ENCODE results near the gene FLT1.

FLT1 gene

GRCh38 chr13:28459911-28460310 lies 35.0 kb downstream of the FLT1 start:
- WGBS, 2 experiments (ENCODE audit: insufficient coverage in 2 of 2), result 100% methylated on average over 2 to 3 of the region's 4 CpGs
- H3K36me3 ChIP-seq (ENCODE audit: control insufficient read depth, insufficient read depth, low read length), result peaks cover 89% of the 10 kb centered on the region
- no peaks in the 10 kb centered on the region for H3K4me1 ChIP-seq (ENCODE audit: control insufficient read depth, insufficient read depth, low read length, poor library complexity, severe bottlenecking)
- no peak overlapping the region for H3K27ac ChIP-seq (ENCODE audit: low read depth, low read length, severe bottlenecking)
- H3K4me3 ChIP-seq (ENCODE audit: extremely low read depth, insufficient read depth, low read length, poor library complexity, severe bottlenecking), result no peak overlapping the region
- no peaks in the 10 kb centered on the region for H3K9me3 ChIP-seq (ENCODE audit: control insufficient read depth, low read length)

DNA sequence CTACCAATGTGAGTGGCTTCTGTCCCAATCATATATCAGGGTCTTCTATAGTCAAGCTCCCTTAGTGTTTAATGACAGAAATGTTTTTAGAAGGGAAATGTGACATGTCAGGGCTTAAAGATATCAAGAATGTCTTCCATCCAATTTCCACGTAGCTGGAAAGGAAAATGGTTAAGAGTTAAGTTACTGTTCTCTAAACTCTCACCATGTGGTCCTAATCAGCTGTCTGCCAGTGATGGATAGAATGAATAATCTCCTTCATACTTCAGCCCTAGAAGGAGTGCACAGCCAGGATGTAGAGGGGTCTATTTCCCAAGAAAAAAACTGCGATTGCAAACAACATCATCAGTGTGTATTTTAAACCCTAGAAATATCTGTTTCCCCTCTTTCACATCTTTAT lies 36.3 kb downstream of the FLT1 start:
- 100% methylated on average over 1 of the region's 2 CpGs; no CpG with 5 or more reads in 1 of the 2 experiments for WGBS, 2 experiments (ENCODE audit: insufficient coverage in 2 of 2)
- no peaks in the 10 kb centered on the region for H3K9me3 ChIP-seq (ENCODE audit: control insufficient read depth, low read length)
- H3K27ac ChIP-seq (ENCODE audit: low read depth, low read length, severe bottlenecking), result no peak overlapping the region
- H3K36me3 ChIP-seq (ENCODE audit: control insufficient read depth, insufficient read depth, low read length), result peaks cover 93% of the 10 kb centered on the region
- H3K4me1 ChIP-seq (ENCODE audit: control insufficient read depth, insufficient read depth, low read length, poor library complexity, severe bottlenecking), result no peaks in the 10 kb centered on the region
- H3K4me3 ChIP-seq (ENCODE audit: extremely low read depth, insufficient read depth, low read length, poor library complexity, severe bottlenecking), result no peak overlapping the region

DNA sequence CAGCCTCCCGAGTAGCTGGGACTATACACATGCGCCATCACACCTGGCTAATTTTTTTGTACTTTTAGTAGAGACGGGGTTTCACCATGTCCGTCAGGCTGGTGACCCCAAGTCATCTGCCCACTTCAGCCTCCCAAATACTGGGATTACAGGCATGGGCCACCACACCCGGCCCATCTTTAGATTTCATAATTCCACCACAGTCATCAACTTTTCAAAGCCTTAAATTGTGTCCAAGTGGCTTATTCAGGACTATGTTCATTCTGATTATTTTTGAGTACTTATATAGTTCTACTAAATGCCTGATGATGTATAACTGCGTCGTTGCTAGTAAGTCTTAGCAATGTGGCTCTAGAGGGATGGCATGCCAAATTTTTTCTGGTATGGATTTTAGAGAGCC lies 36.9 kb downstream of the FLT1 start:
- WGBS, 2 experiments (ENCODE audit: insufficient coverage in 2 of 2), result 95 to 100% methylated on average over 3 to 6 of the region's 7 CpGs
- Histone ChIP-seq H3K27ac (ENCODE audit: low read depth, low read length, severe bottlenecking) (no peak overlapping the region), H3K4me1 (ENCODE audit: control insufficient read depth, insufficient read depth, low read length, poor library complexity, severe bottlenecking) (no peaks in the 10 kb centered on the region), H3K36me3 (ENCODE audit: control insufficient read depth, insufficient read depth, low read length) (peaks cover 93% of the 10 kb centered on the region), H3K9me3 (ENCODE audit: control insufficient read depth, low read length) (no peaks in the 10 kb centered on the region), H3K4me3 (ENCODE audit: extremely low read depth, insufficient read depth, low read length, poor library complexity, severe bottlenecking) (no peak overlapping the region)

- H3K9me3 ChIP-seq (ENCODE audit: control insufficient read depth, low read length), result no peaks in the 10 kb centered on the region
- peaks cover 88% of the 10 kb centered on the region for H3K36me3 ChIP-seq (ENCODE audit: control insufficient read depth, insufficient read depth, low read length)
- no peak overlapping the region for H3K27ac ChIP-seq (ENCODE audit: low read depth, low read length, severe bottlenecking)
- no peaks in the 10 kb centered on the region for H3K4me1 ChIP-seq (ENCODE audit: control insufficient read depth, insufficient read depth, low read length, poor library complexity, severe bottlenecking)
- no peak overlapping the region for H3K4me3 ChIP-seq (ENCODE audit: extremely low read depth, insufficient read depth, low read length, poor library complexity, severe bottlenecking)
Observed at GRCh38 chr13:28457521-28457920, 37.4 kb downstream of the FLT1 start.

DNA sequence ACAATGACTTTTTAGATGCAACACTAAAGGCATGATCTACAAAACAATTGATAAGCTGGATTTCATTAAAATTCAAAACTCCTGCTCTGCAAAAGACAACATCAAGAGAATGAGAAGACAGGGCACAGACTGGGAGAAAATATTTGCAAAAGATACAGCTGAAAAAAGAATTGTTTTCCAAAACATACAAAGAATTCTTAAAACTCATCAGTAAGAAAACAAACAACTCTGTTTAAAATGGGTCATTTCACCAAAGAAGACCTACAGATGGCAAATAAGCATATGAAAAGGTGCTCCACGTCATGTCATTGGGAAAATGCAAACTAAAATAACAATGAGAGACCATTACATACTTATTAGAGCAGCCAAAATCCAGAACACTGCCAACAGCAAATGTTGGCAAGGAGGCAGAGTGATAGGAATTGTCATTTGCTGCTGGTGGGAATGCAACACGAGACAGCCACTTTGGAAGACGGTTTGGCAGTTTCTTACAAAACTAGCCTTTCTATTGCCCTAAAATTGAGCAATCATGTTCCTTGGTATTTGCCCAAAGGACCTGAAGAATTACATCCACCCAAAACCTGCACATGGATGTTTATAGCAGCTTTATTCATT lies 39.2 kb downstream of the FLT1 start:
- no peak overlapping the region for H3K4me3 ChIP-seq (ENCODE audit: extremely low read depth, insufficient read depth, low read length, poor library complexity, severe bottlenecking)
- WGBS, 2 experiments (ENCODE audit: insufficient coverage in 2 of 2), result 79% methylated on average over 2 of the region's 3 CpGs; no CpG with 5 or more reads in 1 of the 2 experiments
- H3K9me3 ChIP-seq (ENCODE audit: control insufficient read depth, low read length), result no peaks in the 10 kb centered on the region
- peaks cover 88% of the 10 kb centered on the region for H3K36me3 ChIP-seq (ENCODE audit: control insufficient read depth, insufficient read depth, low read length)
- no peak overlapping the region for H3K27ac ChIP-seq (ENCODE audit: low read depth, low read length, severe bottlenecking)
- peaks cover 8% of the 10 kb centered on the region for H3K4me1 ChIP-seq (ENCODE audit: control insufficient read depth, insufficient read depth, low read length, poor library complexity, severe bottlenecking)

- no peak overlapping the region for H3K27ac ChIP-seq (ENCODE audit: low read depth, low read length, severe bottlenecking)
- peaks cover 11% of the 10 kb centered on the region for H3K9me3 ChIP-seq (ENCODE audit: control insufficient read depth, low read length)
- peaks cover 8% of the 10 kb centered on the region for H3K4me1 ChIP-seq (ENCODE audit: control insufficient read depth, insufficient read depth, low read length, poor library complexity, severe bottlenecking)
- H3K36me3 ChIP-seq (ENCODE audit: control insufficient read depth, insufficient read depth, low read length), result peaks cover 90% of the 10 kb centered on the region
- no peak overlapping the region for H3K4me3 ChIP-seq (ENCODE audit: extremely low read depth, insufficient read depth, low read length, poor library complexity, severe bottlenecking)
Observed at GRCh38 chr13:28452755-28453154, 42.2 kb downstream of the FLT1 start.

GRCh38 chr13:28451482-28452217 lies 43.3 kb downstream of the FLT1 start:
- Histone ChIP-seq H3K4me1 (ENCODE audit: control insufficient read depth, insufficient read depth, low read length, poor library complexity, severe bottlenecking) (peaks cover 8% of the 10 kb centered on the region), H3K9me3 (ENCODE audit: control insufficient read depth, low read length) (peaks cover 11% of the 10 kb centered on the region), H3K4me3 (ENCODE audit: extremely low read depth, insufficient read depth, low read length, poor library complexity, severe bottlenecking) (no peak overlapping the region), H3K27ac (ENCODE audit: low read depth, low read length, severe bottlenecking) (peak overlapping the region; percentile 54), H3K36me3 (ENCODE audit: control insufficient read depth, insufficient read depth, low read length) (peaks cover 89% of the 10 kb centered on the region)
- 65 to 71% methylated on average over 17 to 21 of the region's 21 CpGs for WGBS, 2 experiments (ENCODE audit: insufficient coverage in 2 of 2)

DNA sequence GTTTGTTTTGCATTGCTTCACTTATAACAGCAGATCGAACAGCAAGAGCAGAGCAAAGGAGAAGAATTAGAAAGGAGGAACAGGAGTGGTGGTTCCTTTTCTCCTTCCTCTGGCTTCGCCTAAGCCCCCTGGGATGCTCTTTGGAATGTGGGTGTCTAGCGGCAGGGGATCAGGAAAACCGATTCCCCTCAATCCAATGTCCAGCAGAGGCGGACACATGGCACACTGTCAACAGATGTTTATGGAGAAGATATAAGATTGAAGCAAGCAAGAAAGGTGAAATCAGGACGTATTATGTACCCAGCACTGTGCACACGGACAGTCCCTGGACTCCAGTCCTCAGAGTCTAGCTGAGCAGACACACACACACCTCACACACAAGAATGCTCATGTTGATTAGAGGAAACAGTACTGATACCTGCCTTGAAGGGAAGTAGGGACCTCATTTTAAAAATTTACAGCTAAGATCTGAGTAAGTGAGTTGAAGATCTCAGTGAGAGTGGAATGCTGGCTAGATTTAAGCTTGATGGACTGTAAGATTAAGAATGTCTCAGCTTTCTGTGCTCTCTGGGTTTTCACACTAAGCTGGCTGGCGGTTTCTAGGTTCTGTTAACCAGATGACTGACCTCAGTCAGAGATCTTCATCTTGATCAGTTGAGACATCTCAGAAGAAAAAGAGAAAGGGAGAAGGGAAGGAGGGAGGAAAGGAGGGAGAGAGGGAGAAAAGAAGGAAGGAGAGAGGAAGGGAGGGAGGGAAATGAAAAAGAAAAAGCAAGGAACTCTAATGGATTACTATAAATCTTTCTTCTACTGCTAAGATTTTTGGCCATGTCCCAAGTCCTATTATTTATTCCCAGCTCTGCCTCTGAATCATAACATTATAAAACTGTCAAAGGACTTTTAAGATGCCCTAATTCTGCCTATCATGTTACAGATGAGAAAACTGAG lies 44.8 kb downstream of the FLT1 start:
- no peak overlapping the region for H3K4me3 ChIP-seq (ENCODE audit: extremely low read depth, insufficient read depth, low read length, poor library complexity, severe bottlenecking)
- H3K9me3 ChIP-seq (ENCODE audit: control insufficient read depth, low read length), result peaks cover 11% of the 10 kb centered on the region
- 83 to 100% methylated on average over 2 to 3 of the region's 8 CpGs for WGBS, 2 experiments (ENCODE audit: insufficient coverage in 2 of 2)
- H3K27ac ChIP-seq (ENCODE audit: low read depth, low read length, severe bottlenecking), result peak overlapping the region; percentile 38
- peaks cover 89% of the 10 kb centered on the region for H3K36me3 ChIP-seq (ENCODE audit: control insufficient read depth, insufficient read depth, low read length)
- peaks cover 8% of the 10 kb centered on the region for H3K4me1 ChIP-seq (ENCODE audit: control insufficient read depth, insufficient read depth, low read length, poor library complexity, severe bottlenecking)

DNA sequence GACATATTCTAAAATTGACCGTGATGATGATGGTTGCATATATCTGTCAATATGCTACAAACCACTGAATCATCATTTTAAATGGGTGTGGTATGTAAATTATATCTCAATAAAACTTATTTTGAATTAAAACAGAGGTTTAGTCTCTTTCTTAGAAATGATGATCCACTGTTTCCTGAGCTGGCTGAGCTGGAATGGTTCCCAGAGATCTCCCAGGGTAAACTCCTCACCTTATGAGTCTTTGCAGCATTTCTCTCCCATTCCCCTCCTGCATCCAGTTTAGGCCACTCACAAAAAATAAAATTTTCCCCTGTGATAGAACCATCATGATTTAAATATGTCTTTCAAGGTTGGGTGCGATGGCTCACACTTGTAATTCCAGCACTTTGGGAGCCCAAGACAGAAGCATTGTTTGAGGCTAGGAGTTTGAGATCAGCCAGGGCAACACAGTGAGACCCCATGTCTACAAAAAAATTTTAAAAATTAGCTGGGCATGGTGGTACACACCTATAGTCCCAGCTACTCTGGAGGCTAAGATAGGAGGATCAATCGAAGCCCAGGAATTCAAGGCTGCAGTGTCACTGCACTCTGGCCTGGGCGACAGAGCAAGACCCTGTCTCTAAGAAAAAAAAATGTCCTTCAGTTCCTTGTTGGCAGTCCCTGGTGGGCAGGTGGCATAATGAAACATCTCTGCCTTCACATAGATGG lies 46.1 kb downstream of the FLT1 start:
- WGBS, 2 experiments (ENCODE audit: insufficient coverage in 2 of 2), result 97 to 100% methylated on average over 2 to 3 of the region's 4 CpGs
- no peak overlapping the region for H3K27ac ChIP-seq (ENCODE audit: low read depth, low read length, severe bottlenecking)

GRCh38 chr13:28447989-28448388 lies 46.9 kb downstream of the FLT1 start:
- peaks cover 84% of the 10 kb centered on the region for H3K36me3 ChIP-seq (ENCODE audit: control insufficient read depth, insufficient read depth, low read length)
- H3K9me3 ChIP-seq (ENCODE audit: control insufficient read depth, low read length), result peaks cover 11% of the 10 kb centered on the region
- H3K4me1 ChIP-seq (ENCODE audit: control insufficient read depth, insufficient read depth, low read length, poor library complexity, severe bottlenecking), result peaks cover 8% of the 10 kb centered on the region
- no peak overlapping the region for H3K27ac ChIP-seq (ENCODE audit: low read depth, low read length, severe bottlenecking)
- no peak overlapping the region for H3K4me3 ChIP-seq (ENCODE audit: extremely low read depth, insufficient read depth, low read length, poor library complexity, severe bottlenecking)

More for the DNA sequence above, 46.1 kb downstream of the FLT1 start:
- H3K4me3 ChIP-seq (ENCODE audit: extremely low read depth, insufficient read depth, low read length, poor library complexity, severe bottlenecking), result no peak overlapping the region
- H3K9me3 ChIP-seq (ENCODE audit: control insufficient read depth, low read length), result peaks cover 11% of the 10 kb centered on the region
- peaks cover 83% of the 10 kb centered on the region for H3K36me3 ChIP-seq (ENCODE audit: control insufficient read depth, insufficient read depth, low read length)
- H3K4me1 ChIP-seq (ENCODE audit: control insufficient read depth, insufficient read depth, low read length, poor library complexity, severe bottlenecking), result peaks cover 8% of the 10 kb centered on the region

Data from mesodermal cell (in vitro differentiated cells).